NCI-H1417 treated with DMSO at 0.1 percent for 48 hours (cell line): Measurements from ENCODE around the gene SUB1.

ENCODE experiments used
- DNase-seq: peaks from one replicate; lab custom pipeline; 2025; lab: John Stamatoyannopoulos, UW

The SUB1 gene

GRCh38 chr5:32645246-32645645 lies 59.9 kb downstream of the SUB1 start:
- DNase-seq, result no peak

GRCh38 chr5:32646061-32646969 lies 61.0 kb downstream of the SUB1 start:
- no peak for DNase-seq

GRCh38 chr5:32651088-32651487 lies 65.7 kb downstream of the SUB1 start:
- DNase-seq, result no peak

- DNase-seq, result no peak
These were observed 66.3 kb downstream of the SUB1 start for GRCh38 chr5:32651638-32652037.
